WTC11 (cell line): ENCODE data around the gene CDH22. TPM values are rescaled to one million over a fixed set of nuclear protein-coding genes. Genes with fewer than 3 reads are reported as not detected.

Experiments
- ATAC-seq: fragments of 200-7000 bp; cut with Tn5 transposase; 2 replicates; pipeline ENCODE4 v1.10.0; 2021; ENCODE audit warnings: mild to moderate bottlenecking, moderate library complexity
- CTCF ChIA-PET: fragments of 300-600 bp; sonication (Branson Sonifier 250); formaldehyde crosslinking; loops from one replicate; lab custom pipeline; 2021; ENCODE audit warnings: antibody characterized with exemption; lab: Charles Lee
- POLR2A ChIA-PET: fragments of 350-600 bp; sonication (Branson Sonifier 250); formaldehyde crosslinking; loops from one replicate; lab custom pipeline; 2021; ENCODE audit warnings: antibody characterized with exemption; lab: Charles Lee
- DNase-seq: peaks from one replicate; pipeline ENCODE4 v3.0.0; 2021; ENCODE audit warnings: low spot score
- H3K27ac Mint-ChIP-seq: 2 replicates; pipeline ENCODE4 v1.8.0; 2021; ENCODE audit warnings: mixed read lengths
- H3K27me3 Mint-ChIP-seq: 2 replicates; pipeline ENCODE4 v1.8.0; 2021; ENCODE audit warnings: low read depth, mild to moderate bottlenecking, moderate library complexity, mixed read lengths
- H3K36me3 Mint-ChIP-seq: 2 replicates; pipeline ENCODE4 v1.8.0; 2021; ENCODE audit warnings: mixed read lengths
- H3K4me1 Mint-ChIP-seq: 2 replicates; pipeline ENCODE4 v1.8.0; 2022; ENCODE audit warnings: mixed read lengths
- H3K4me3 Mint-ChIP-seq: 2 replicates; pipeline ENCODE4 v1.8.0; 2021; ENCODE audit warnings: mild to moderate bottlenecking, moderate library complexity, mixed read lengths
- H3K9me3 Mint-ChIP-seq: 2 replicates; pipeline ENCODE4 v1.8.0; 2021; ENCODE audit warnings: mixed read lengths
- AFF4 ChIP-seq: sonication (generic); formaldehyde crosslinking; IDR thresholded peaks from 2 replicates; pipeline ENCODE4 v1.8.1; 2023; ENCODE audit warnings: mild to moderate bottlenecking, missing genetic modification reagents, borderline replicate concordance
- E2F1 ChIP-seq: sonication (generic); formaldehyde crosslinking; IDR thresholded peaks from 2 replicates; pipeline ENCODE4 v1.8.0; 2022; ENCODE audit warnings: mild to moderate bottlenecking, missing genetic modification reagents
- ERG ChIP-seq: fragments of 250-450 bp; sonication (Bioruptor Pico); IDR thresholded peaks from 2 replicates; pipeline ENCODE4 v1.8.0; 2021; ENCODE audit warnings: mild to moderate bottlenecking
- HMGA2 ChIP-seq: fragments of 250-450 bp; sonication (Bioruptor Pico); IDR thresholded peaks from 2 replicates; pipeline ENCODE4 v1.4.0; 2021; ENCODE audit warnings: mild to moderate bottlenecking, moderate library complexity
- HMGXB4 ChIP-seq: sonication (generic); formaldehyde crosslinking; IDR thresholded peaks from 2 replicates; pipeline ENCODE4 v1.8.1; 2023; ENCODE audit warnings: mild to moderate bottlenecking, moderate library complexity, missing genetic modification reagents
- IRF2 ChIP-seq: sonication (generic); formaldehyde crosslinking; IDR thresholded peaks from 2 replicates; pipeline ENCODE4 v1.8.0; 2022; ENCODE audit warnings: low read depth, missing genetic modification reagents, borderline replicate concordance
- KAT7 ChIP-seq: sonication (generic); formaldehyde crosslinking; IDR thresholded peaks from 2 replicates; pipeline ENCODE4 v1.8.1; 2023; ENCODE audit warnings: missing genetic modification reagents, mild to moderate bottlenecking, borderline replicate concordance
- NFATC4 ChIP-seq: fragments of 250-450 bp; sonication (Bioruptor Pico); IDR thresholded peaks from 2 replicates; pipeline ENCODE4 v1.9.0; 2021; ENCODE audit warnings: mild to moderate bottlenecking
- RELA ChIP-seq: sonication (generic); formaldehyde crosslinking; IDR thresholded peaks from 2 replicates; pipeline ENCODE4 v1.8.1; 2022; ENCODE audit warnings: missing genetic modification reagents, mild to moderate bottlenecking, borderline replicate concordance
- SP1 ChIP-seq: sonication (generic); formaldehyde crosslinking; conservative IDR thresholded peaks from 2 replicates; pipeline ENCODE4 v1.8.1; 2022; ENCODE audit warnings: missing genetic modification reagents
- STAT6 ChIP-seq: sonication (generic); formaldehyde crosslinking; conservative IDR thresholded peaks from 2 replicates; pipeline ENCODE4 v1.8.1; 2023; ENCODE audit warnings: mild to moderate bottlenecking, low read depth, missing genetic modification reagents, moderate library complexity
- TCF7 ChIP-seq: sonication (generic); formaldehyde crosslinking; IDR thresholded peaks from 2 replicates; pipeline ENCODE4 v1.8.0; 2022; ENCODE audit warnings: mild to moderate bottlenecking, low read depth, missing genetic modification reagents, moderate library complexity
- TP53 ChIP-seq: sonication (generic); formaldehyde crosslinking; IDR thresholded peaks from 2 replicates; pipeline ENCODE4 v1.8.1; 2023; ENCODE audit warnings: mild to moderate bottlenecking, missing genetic modification reagents
- ZNF232 ChIP-seq: sonication (generic); formaldehyde crosslinking; IDR thresholded peaks from 2 replicates; pipeline ENCODE4 v1.8.0; 2022; ENCODE audit warnings: mild to moderate bottlenecking, missing genetic modification reagents
- ZNF281 ChIP-seq: sonication (generic); formaldehyde crosslinking; IDR thresholded peaks from 2 replicates; pipeline ENCODE4 v1.8.0; 2023; ENCODE audit warnings: mild to moderate bottlenecking, missing genetic modification reagents
- ZNF425 ChIP-seq: fragments of 250-450 bp; sonication (Bioruptor Pico); conservative IDR thresholded peaks from 2 replicates; pipeline ENCODE4 v1.9.0; 2021; ENCODE audit warnings: mild to moderate bottlenecking
- total RNA-seq: library from RNA; stranded (reverse); gene quantifications from 3 replicates; pipeline ENCODE4 v1.2.3, GENCODE V29; 2021

Gene CDH22
- total RNA-seq, 1 experiment from 2014 or later: 0.13 TPM

GRCh38 chr20:46341074-46342009 lies 33.0 kb upstream of the CDH22 start:
- POLR2A ChIA-PET: no interaction called here
- ATAC-seq (no peak), DNase-seq (no peak)
- Mint-ChIP-seq H3K27me3 (peaks cover 18% of the 10 kb centered on the region), H3K4me3 (no peak overlapping the region), H3K9me3 (no peaks in the 10 kb centered on the region), H3K4me1 (peaks cover 7% of the 10 kb centered on the region), H3K36me3 (no peaks in the 10 kb centered on the region), H3K27ac (no peak overlapping the region)
- CTCF ChIA-PET: interaction anchor here (1.1 to 1.6 kb wide), 3 partner anchors 29 to 213 kb away, joined by 3 to 7 read pairs (median 3); no protein-coding TSS in a partner anchor
- TF ChIP-seq TCF7 (CRISPR knock-in tag) (no peak), HMGA2 (CRISPR knock-in tag) (peak; percentile 4; the same call in 1 of the 2 replicates)

GRCh38 chr20:46339037-46339436 lies 30.7 kb upstream of the CDH22 start:
- ChIA-PET POLR2A (no interaction called here), CTCF (interaction anchor here (0.8 to 2.4 kb wide), 4 partner anchors 10 to 316 kb away, joined by 3 to 9 read pairs (median 3); no protein-coding TSS in a partner anchor)
- no peaks in the 10 kb centered on the region for H3K36me3 Mint-ChIP-seq
- H3K9me3 Mint-ChIP-seq: no peaks in the 10 kb centered on the region
- no peak overlapping the region for H3K27ac Mint-ChIP-seq
- H3K27me3 Mint-ChIP-seq: peaks cover 18% of the 10 kb centered on the region
- H3K4me1 Mint-ChIP-seq: peaks cover 12% of the 10 kb centered on the region
- no peak overlapping the region for H3K4me3 Mint-ChIP-seq
- ATAC-seq (no peak), DNase-seq (no peak)
- TF ChIP-seq STAT6 (no peak), HMGXB4 (CRISPR knock-in tag) (no peak), AFF4 (CRISPR knock-in tag) (no peak), SP1 (CRISPR knock-in tag) (no peak), ZNF425 (CRISPR knock-in tag) (no peak), IRF2 (no peak), ERG (no peak), ZNF281 (CRISPR knock-in tag) (no peak), TP53 (no peak), RELA (no peak), E2F1 (CRISPR knock-in tag) (no peak), NFATC4 (CRISPR knock-in tag) (no peak), ZNF232 (CRISPR knock-in tag) (no peak), KAT7 (no peak)
